Breast epithelium (tissue), 4 donors: ENCODE data around the gene ESYT2. TPM values are rescaled to one million over a fixed set of nuclear protein-coding genes. Genes with fewer than 3 reads are reported as not detected.

ENCODE experiments used
- DNase-seq, 2 donors: peaks; one replicate each; pipeline ENCODE4 v3.0.0-alpha.2; 2019; ENCODE audit warnings: low spot score in 2 of 2
- H3K27ac ChIP-seq, 2 donors: fragments of 200-600 bp; sonication (generic) in 1 of 2; one replicate each; pipeline ENCODE4 v1.5.1; 2016 to 2019; ENCODE audit warnings: mild to moderate bottlenecking in 1 of 2
- H3K27me3 ChIP-seq, 2 donors: fragments of 200-600 bp; sonication (generic) in 1 of 2; one replicate each; pipeline versions ENCODE4 v1.5.1 to v1.6.0; 2017 to 2019; ENCODE audit warnings: control low read depth in 1 of 2, mild to moderate bottlenecking in 1 of 2
- H3K36me3 ChIP-seq: fragments of 200-600 bp; one replicate; pipeline ENCODE4 v1.5.1; 2019
- H3K4me1 ChIP-seq, 2 donors: fragments of 200-600 bp; sonication (generic); one replicate each; pipeline ENCODE4 v1.5.1; 2016 to 2019; ENCODE audit warnings: control low read depth in 1 of 2
- H3K4me3 ChIP-seq, 3 donors: fragments of 200-600 bp; sonication (generic); 1 replicate in 2 of 3; 2 replicates in 1 of 3; pipeline ENCODE4 v1.5.1; 2016 to 2019; ENCODE audit warnings: mild to moderate bottlenecking in 3 of 3, moderate library complexity in 2 of 3
- H3K9me3 ChIP-seq, 2 donors: fragments of 200-600 bp; sonication (generic) in 1 of 2; one replicate each; pipeline ENCODE4 v1.5.1; 2016 to 2019; ENCODE audit warnings: control low read depth in 1 of 2
- CTCF ChIP-seq, 3 donors: fragments of 450-650 bp; IDR thresholded peaks; one replicate each; pipeline ENCODE4 v1.5.1; 2016 to 2017; ENCODE audit warnings: antibody characterized with exemption in 3 of 3, mild to moderate bottlenecking in 3 of 3, moderate library complexity in 3 of 3
- POLR2A ChIP-seq: fragments of 450-650 bp; IDR thresholded peaks from one replicate; pipeline ENCODE4 v1.6.1; 2016; ENCODE audit warnings: antibody characterized with exemption, mild to moderate bottlenecking, moderate library complexity
- POLR2AphosphoS5 ChIP-seq, 3 donors: sonication (generic); formaldehyde crosslinking; IDR thresholded peaks; one replicate each; pipeline ENCODE4 v1.6.1; 2017; ENCODE audit warnings: antibody characterized with exemption in 3 of 3
- intact Hi-C: fragments of 100-400 bp; cut with DNase I; formaldehyde crosslinking; loops from one replicate; pipeline ENCODE4 v1.15.1; 2023; ENCODE audit warnings: low total_unique reads
- total RNA-seq, 3 donors: library from RNA; depleted of rRNA; stranded (reverse); fragments of >200 nt; gene quantifications; one replicate each; pipeline ENCODE4 v1.1.0, GENCODE V29; 2016

ESYT2 gene
- total RNA-seq, 3 donors from 2014 or later: 97.3 to 155 (median 115) TPM

- DNase-seq: no peak
- Histone ChIP-seq H3K27ac (peak overlapping the region; percentile 17 to 64), H3K4me1 (no peaks in the 10 kb centered on the region), H3K36me3 (peaks cover 6% of the 10 kb centered on the region), H3K27me3 (no peaks in the 10 kb centered on the region), H3K9me3 (no peaks in the 10 kb centered on the region), H3K4me3 (no peak overlapping the region)
- intact Hi-C loops: no loop called here
- TF ChIP-seq POLR2AphosphoS5 (IDR thresholded peaks at IDR 0.05): no peak
- TF ChIP-seq POLR2A: no peak
- no peak for TF ChIP-seq CTCF (IDR thresholded peaks at IDR 0.05)
These were observed 45.0 kb downstream of the ESYT2 start for GRCh38 chr7:158784270-158784669.

GRCh38 chr7:158783595-158783994 lies 45.7 kb downstream of the ESYT2 start:
- Histone ChIP-seq H3K4me1 (no peaks in the 10 kb centered on the region), H3K36me3 (peaks cover 6% of the 10 kb centered on the region), H3K27me3 (no peaks in the 10 kb centered on the region), H3K4me3 (no peak overlapping the region), H3K27ac (peak overlapping the region; percentile 52 to 64), H3K9me3 (no peaks in the 10 kb centered on the region)
- intact Hi-C loops: no loop called here
- TF ChIP-seq CTCF (IDR thresholded peaks at IDR 0.05): no peak
- no peak for TF ChIP-seq POLR2A
- TF ChIP-seq POLR2AphosphoS5 (IDR thresholded peaks at IDR 0.05): no peak
- no peak for DNase-seq

- Histone ChIP-seq H3K4me1 (no peaks in the 10 kb centered on the region), H3K9me3 (no peaks in the 10 kb centered on the region), H3K4me3 (no peak overlapping the region), H3K27me3 (no peaks in the 10 kb centered on the region), H3K36me3 (peaks cover 6% of the 10 kb centered on the region), H3K27ac (peak overlapping the region; percentile 52 to 64)
- intact Hi-C loops: no loop called here
- DNase-seq: no peak
- peak in 2 of 3 donors; percentile 22 to 30 for TF ChIP-seq CTCF (IDR thresholded peaks at IDR 0.05)
- TF ChIP-seq POLR2AphosphoS5 (IDR thresholded peaks at IDR 0.05): peak; percentile 36 to 58 (median 37)
- no peak for TF ChIP-seq POLR2A
These were observed 46.4 kb downstream of the ESYT2 start for GRCh38 chr7:158782761-158783401.

GRCh38 chr7:158781974-158782664 lies 47.2 kb downstream of the ESYT2 start:
- DNase-seq: no peak
- Histone ChIP-seq H3K36me3 (no peaks in the 10 kb centered on the region), H3K4me3 (no peak overlapping the region), H3K9me3 (no peaks in the 10 kb centered on the region), H3K27ac (no peak overlapping the region), H3K4me1 (no peaks in the 10 kb centered on the region), H3K27me3 (no peaks in the 10 kb centered on the region)
- intact Hi-C loops: no loop called here
- TF ChIP-seq POLR2A (no peak), CTCF (IDR thresholded peaks at IDR 0.05) (no peak), POLR2AphosphoS5 (IDR thresholded peaks at IDR 0.05) (no peak)

- H3K9me3 ChIP-seq: no peaks in the 10 kb centered on the region
- no peak overlapping the region for H3K4me3 ChIP-seq
- H3K27me3 ChIP-seq: no peaks in the 10 kb centered on the region
- H3K27ac ChIP-seq: no peak overlapping the region
- TF ChIP-seq CTCF (IDR thresholded peaks at IDR 0.05) (no peak), POLR2AphosphoS5 (IDR thresholded peaks at IDR 0.05) (no peak), POLR2A (no peak)
- no peaks in the 10 kb centered on the region for H3K36me3 ChIP-seq
- DNase-seq: no peak
- intact Hi-C loops: no loop called here
- no peaks in the 10 kb centered on the region for H3K4me1 ChIP-seq
These were observed 47.9 kb downstream of the ESYT2 start for GRCh38 chr7:158781217-158781973.
